Heart right ventricle (tissue), 16 donors: ENCODE measurements around the gene TIAM1. TPM values are rescaled to one million over a fixed set of nuclear protein-coding genes. Genes with fewer than 3 reads are reported as not detected.

Source experiments
- ATAC-seq, 8 donors: fragments of 200-7000 bp; cut with Tn5 transposase; one replicate each; pipeline ENCODE4 v1.9.1; 2020; ENCODE audit warnings: mild to moderate bottlenecking in 8 of 8, moderate library complexity in 8 of 8, moderate number of reproducible peaks in 1 of 8
- DNase-seq, 2 donors: peaks; one replicate each; pipeline ENCODE4 v3.0.0-alpha.2; 2020
- H3K27ac ChIP-seq, 10 donors: fragments of 200-600 bp; sonication (generic) in 2 of 10; one replicate each; pipeline versions ENCODE4 v1.5.0 to v1.8.0; 2020 to 2022; ENCODE audit warnings: mild to moderate bottlenecking in 3 of 10
- H3K27me3 ChIP-seq, 7 donors: fragments of 200-600 bp; one replicate each; pipeline ENCODE4 v1.8.0; 2021 to 2022; ENCODE audit warnings: mild to moderate bottlenecking in 2 of 7
- H3K36me3 ChIP-seq, 9 donors: fragments of 200-600 bp; sonication (generic) in 1 of 9; one replicate each; pipeline versions ENCODE4 v1.5.0 to v1.8.0; 2020 to 2022; ENCODE audit warnings: mild to moderate bottlenecking in 2 of 9
- H3K4me1 ChIP-seq, 9 donors: fragments of 200-600 bp; sonication (generic) in 1 of 9; one replicate each; pipeline versions ENCODE4 v1.5.0 to v1.8.0; 2020 to 2022; ENCODE audit warnings: mild to moderate bottlenecking in 4 of 9
- H3K4me3 ChIP-seq, 10 donors: fragments of 200-600 bp; sonication (generic) in 2 of 10; one replicate each; pipeline versions ENCODE4 v1.5.0 to v1.8.0; 2020 to 2022; ENCODE audit warnings: mild to moderate bottlenecking in 7 of 10, moderate library complexity in 2 of 10
- H3K9me3 ChIP-seq, 11 donors: fragments of 200-600 bp in 10 of 11; sonication (generic) in 2 of 11; one replicate each; pipeline versions ENCODE4 v1.5.0 to v1.8.0; 2013 to 2022; ENCODE audit warnings: mild to moderate bottlenecking in 2 of 11, control low read depth in 1 of 11, moderate library complexity in 1 of 11
- CTCF ChIP-seq, 9 donors: fragments of 200-600 bp; sonication (generic) in 2 of 9; IDR thresholded peaks; one replicate each; pipeline versions ENCODE4 v1.5.0 to v1.8.0; 2021 to 2022; ENCODE audit warnings: antibody characterized with exemption in 9 of 9, mild to moderate bottlenecking in 5 of 9, moderate library complexity in 1 of 9
- WGBS, 2 donors: extraction: QIAGEN DNeasy Blood & Tissue Kit; methylation state at CpG; one replicate each; pipeline ENCODE4 v1.1.7; 2013; ENCODE audit warnings: inconsistent platforms in 1 of 2; 5-methylcytosine and 5-hydroxymethylcytosine counted together
- intact Hi-C, 10 donors: fragments of 100-400 bp; cut with DNase I; formaldehyde crosslinking; loops; one replicate each; pipeline versions ENCODE4 v1.11.1 to v1.14.2; 2022
- polyA plus RNA-seq, 2 donors: library from polyadenylated mRNA; stranded (reverse); fragments of 200-250 nt; gene quantifications; one replicate each; pipeline ENCODE4 v1.2.3, GENCODE V29; 2013
- total RNA-seq, 10 donors: library from RNA; stranded (reverse); fragmentation: NEBNext Ultra II Directional in 3 of 10; extraction: Animal tissue kit (Norgen Biotek cat#: 25700) in 3 of 10; gene quantifications; one replicate each; pipeline versions ENCODE4 v1.2.1 to v1.2.4, GENCODE V29; 2021 to 2023
- donor health status: Arrhythmogenic right ventricular cardiomyopathy.
- donor health status: ischemic (EF 13 %, LVEDD 7.1; RV severe dilation, severe dysfunction).
- donor health status: healthy with polysubstance abuse.
- donor health status: DM: no; HTN: yes; CAD: no.
- donor health status: DM: no; HTN: no; CAD: no.
- donor health status: ischemic (EF 25% LVEDD 6.9; RV normal size, moderate dysfunction).
- donor health status: ischemic (EF 25% LVEDD 5.7; RV mildly dilated, moderate dysfunction).
- donor health status: healthy.
- donor health status: DM: yes; HTN: yes; CAD: no.
- donor health status: Ischemic cardiomyopathy.
- donor health status: ischemic (EF 35%, LVEDD 5.7; RV mildly dilated, moderate dysfunction).
- donor health status: nonischemic (EF 11% LVEDD 7.7; RV severe dilation, severe dysfunction).
- donor health status: DM: yes; HTN: yes; CAD: no.
- donor health status: PGD.
- donor health status: ischemic (EF 29% LVEDD 5.4; RV normal size, mild dysfunction).
- donor health status: nonischemic (EF 23%, LVEDD 6.1; RV moderate dilation, normal function).

TIAM1 gene
- total and polyA plus RNA-seq, 12 donors, result 0.97 to 4.5 (median 2.0) TPM

DNA sequence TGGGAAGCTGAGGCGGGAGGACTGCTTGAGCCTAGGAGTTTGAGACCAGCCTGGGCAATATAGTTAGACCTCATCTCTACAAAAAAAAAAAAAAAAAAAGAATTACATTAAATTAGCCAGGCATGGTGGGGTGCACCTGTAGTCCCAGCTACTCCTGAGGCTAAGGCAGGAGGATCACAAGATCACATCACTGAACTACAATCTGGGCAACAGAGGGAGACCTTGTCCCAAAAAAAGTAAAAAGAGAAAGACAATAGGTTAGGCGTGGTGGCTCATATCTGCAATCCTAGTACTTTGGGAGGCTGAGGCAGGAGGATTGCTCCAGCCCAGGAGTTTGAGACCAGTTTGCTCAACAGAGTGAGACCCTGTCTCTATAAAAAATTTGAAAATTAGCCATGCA is 130.3 kb downstream of the TIAM1 start:
- Histone ChIP-seq H3K27ac (no peak overlapping the region), H3K4me3 (no peak overlapping the region), H3K27me3 (peaks cover 0 to 10% (median 0%) of the 10 kb centered on the region in 7 donors), H3K36me3 (peaks cover 0 to 9% (median 0%) of the 10 kb centered on the region in 9 donors), H3K9me3 (no peaks in the 10 kb centered on the region), H3K4me1 (peaks cover 0 to 3% (median 0%) of the 10 kb centered on the region in 9 donors)
- no peak for ATAC-seq
- no peak for DNase-seq
- WGBS, 2 donors, result 83 to 84% methylated on average over 2 of the region's 2 CpGs
- intact Hi-C loops, result no loop called here
- TF ChIP-seq CTCF (IDR thresholded peaks at IDR 0.05), result no peak

GRCh38 chr21:31211836-31212235 is 132.2 kb downstream of the TIAM1 start:
- H3K4me1 ChIP-seq, result no peaks in the 10 kb centered on the region
- no peak overlapping the region for H3K4me3 ChIP-seq
- intact Hi-C loops, result no loop called here
- H3K27ac ChIP-seq, result no peak overlapping the region
- H3K36me3 ChIP-seq, result peaks cover 0 to 12% (median 0%) of the 10 kb centered on the region in 9 donors
- no peak for TF ChIP-seq CTCF (IDR thresholded peaks at IDR 0.05)
- no peaks in the 10 kb centered on the region for H3K27me3 ChIP-seq
- H3K9me3 ChIP-seq, result no peaks in the 10 kb centered on the region
- ATAC-seq (no peak), DNase-seq (no peak)
- 95 to 99% methylated on average over 2 of the region's 2 CpGs for WGBS, 2 donors

DNA sequence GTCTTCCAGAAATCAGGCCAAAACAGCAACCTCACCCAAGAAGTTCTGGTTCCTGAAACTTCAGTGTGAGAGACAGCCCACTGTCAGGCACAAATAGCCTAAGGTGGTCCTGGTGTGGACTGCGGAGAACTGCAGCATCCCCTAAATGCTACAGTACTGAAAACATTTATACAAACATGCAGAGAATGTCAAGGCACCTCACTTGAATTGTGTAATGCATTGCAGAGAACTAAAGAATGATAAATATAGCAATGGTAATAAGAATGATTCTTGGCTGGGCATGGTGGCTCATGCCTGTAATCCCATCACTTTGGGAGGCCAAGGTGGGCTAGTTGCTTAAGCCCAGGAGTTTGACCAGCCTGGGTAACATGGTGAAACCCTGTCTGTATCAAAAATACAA is 138.6 kb downstream of the TIAM1 start:
- no peak for DNase-seq
- H3K27me3 ChIP-seq, result peaks cover 0 to 14% (median 0%) of the 10 kb centered on the region in 7 donors
- H3K4me1 ChIP-seq, result peaks cover 0 to 19% (median 0%) of the 10 kb centered on the region in 9 donors
- intact Hi-C loops, result loop anchor here in 2 of 10 donors (10.0 kb wide), 1 partner anchor 139 kb away; the partner anchor contains the start of gene TIAM1 (in 2 of the 2)
- no peak overlapping the region for H3K4me3 ChIP-seq
- no peak for ATAC-seq
- peaks cover 0 to 12% (median 0%) of the 10 kb centered on the region in 9 donors for H3K36me3 ChIP-seq
- H3K9me3 ChIP-seq, result no peaks in the 10 kb centered on the region
- TF ChIP-seq CTCF (IDR thresholded peaks at IDR 0.05), result no peak
- no peak overlapping the region for H3K27ac ChIP-seq
- 95 to 100% methylated on average over 1 of the region's 1 CpG for WGBS, 2 donors

- DNase-seq (no peak), ATAC-seq (no peak)
- Histone ChIP-seq H3K36me3 (peaks cover 0 to 11% (median 0%) of the 10 kb centered on the region in 9 donors), H3K27ac (no peak overlapping the region), H3K4me1 (peaks cover 0 to 23% (median 0%) of the 10 kb centered on the region in 9 donors), H3K4me3 (no peak overlapping the region), H3K9me3 (no peaks in the 10 kb centered on the region), H3K27me3 (peaks cover 0 to 14% (median 0%) of the 10 kb centered on the region in 7 donors)
- intact Hi-C loops, result loop anchor here in 3 of 10 donors (5.0 to 10.0 kb wide), 2 partner anchors 140 to 378 kb away; partner anchors contain the start of gene TIAM1 (in 2 of the 3)
- 72 to 74% methylated on average over 3 of the region's 3 CpGs for WGBS, 2 donors
- TF ChIP-seq CTCF (IDR thresholded peaks at IDR 0.05), result no peak
These were observed 139.3 kb downstream of the TIAM1 start for GRCh38 chr21:31204801-31205200.
